Activated CD4-positive, alpha-beta T cell treated with anti-CD3 and anti-CD28 coated beads, Interleukin-2, amount 10 ng/mL, durations not matched to agents 24 days and 14 days (primary cell): ENCODE results near the gene ATP5F1D. TPM values are rescaled to one million over a fixed set of nuclear protein-coding genes. Genes with fewer than 3 reads are reported as not detected.

ENCODE experiments used
- DNase-seq: peaks from one replicate; pipeline ENCODE4 v3.0.0; 2022
- H3K27ac Mint-ChIP-seq: one replicate; pipeline ENCODE4 v1.8.0; 2022; ENCODE audit warnings: mild to moderate bottlenecking, mixed read lengths
- H3K27me3 Mint-ChIP-seq: one replicate; pipeline ENCODE4 v1.8.0; 2022; ENCODE audit warnings: mixed read lengths
- H3K36me3 Mint-ChIP-seq: one replicate; pipeline ENCODE4 v1.8.0; 2022; ENCODE audit warnings: low read depth, mild to moderate bottlenecking, mixed read lengths
- H3K4me1 Mint-ChIP-seq: one replicate; pipeline ENCODE4 v1.8.0; 2021; ENCODE audit warnings: mixed read lengths
- H3K4me3 Mint-ChIP-seq: one replicate; pipeline ENCODE4 v1.8.0; 2022; ENCODE audit warnings: mild to moderate bottlenecking, moderate library complexity, mixed read lengths
- H3K9me3 Mint-ChIP-seq: one replicate; pipeline ENCODE4 v1.8.0; 2021; ENCODE audit warnings: mixed read lengths
- intact Hi-C: fragments of 100-400 bp; cut with micrococcal nuclease; formaldehyde crosslinking; loops from one replicate; pipeline ENCODE4 v1.15.1; 2023
- total RNA-seq: library from RNA; stranded (reverse); gene quantifications from 2 replicates; pipeline ENCODE4 v1.2.3, GENCODE V29; 2022

ATP5F1D gene
- total RNA-seq, 1 donor from 2014 or later = 269 TPM

DNA sequence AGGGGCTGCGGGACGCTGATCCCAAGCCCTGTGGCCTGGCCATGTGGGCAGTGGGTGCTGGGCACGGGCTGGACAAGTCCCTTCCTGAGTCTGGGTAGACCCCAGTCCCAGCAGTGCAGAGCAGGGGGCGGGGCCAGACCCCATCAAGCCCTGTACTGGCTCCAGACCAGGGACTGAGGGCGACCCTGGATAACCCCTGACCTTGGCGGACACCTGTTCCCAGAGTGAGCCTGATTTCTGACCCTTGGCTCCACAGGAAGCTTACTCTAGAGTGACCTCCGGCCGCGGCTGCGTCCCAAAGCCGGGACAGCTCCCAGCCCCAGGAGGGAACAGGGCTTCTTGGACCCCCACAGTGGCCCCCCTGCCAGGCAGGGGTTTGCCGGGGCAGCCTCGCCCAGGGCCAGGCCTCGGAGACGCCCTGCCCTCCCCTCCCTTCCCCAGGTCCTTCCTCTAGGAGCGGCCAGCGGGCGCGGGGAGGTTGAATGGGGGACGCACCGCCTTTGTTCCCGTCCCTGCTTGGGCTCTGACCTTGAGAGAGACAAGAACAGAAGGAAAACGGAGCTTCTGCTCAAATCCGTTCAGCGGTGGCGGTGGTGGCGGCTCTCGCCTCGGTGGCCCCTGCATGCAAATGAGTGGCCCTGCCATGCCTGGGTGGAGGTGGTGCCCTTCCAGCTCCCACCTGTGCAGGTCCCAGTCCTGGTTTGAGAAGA, 41.8 kb downstream of the ATP5F1D start:
- intact Hi-C loops = no loop called here
- H3K4me3 Mint-ChIP-seq = no peak overlapping the region
- peaks cover 19% of the 10 kb centered on the region for H3K36me3 Mint-ChIP-seq
- DNase-seq = no peak
- H3K4me1 Mint-ChIP-seq = peaks cover 9% of the 10 kb centered on the region
- no peak overlapping the region for H3K27ac Mint-ChIP-seq
- H3K27me3 Mint-ChIP-seq = peaks cover 24% of the 10 kb centered on the region
- H3K9me3 Mint-ChIP-seq = no peaks in the 10 kb centered on the region

DNA sequence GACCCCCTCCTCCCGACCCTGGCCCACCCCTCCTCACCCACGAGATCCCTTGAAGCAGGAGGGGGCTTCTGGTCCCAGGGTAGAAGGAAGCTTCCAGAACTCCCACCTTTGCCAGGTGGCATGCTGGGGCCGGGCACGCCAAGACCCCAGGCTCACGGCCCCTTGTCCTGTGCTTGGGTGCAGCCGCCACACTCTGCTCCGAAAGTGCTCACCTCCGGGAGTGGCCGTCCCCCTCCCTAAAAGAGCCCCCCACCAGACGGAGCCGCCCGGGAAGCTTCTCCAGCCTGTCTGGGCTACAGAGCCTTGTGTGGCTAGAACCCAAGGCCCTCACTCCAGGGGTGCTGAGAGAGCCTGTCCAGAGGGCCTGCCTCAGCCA, 42.4 kb downstream of the ATP5F1D start:
- H3K27me3 Mint-ChIP-seq = peaks cover 24% of the 10 kb centered on the region
- DNase-seq = no peak
- peaks cover 9% of the 10 kb centered on the region for H3K4me1 Mint-ChIP-seq
- H3K9me3 Mint-ChIP-seq = no peaks in the 10 kb centered on the region
- no peak overlapping the region for H3K27ac Mint-ChIP-seq
- intact Hi-C loops = no loop called here
- H3K36me3 Mint-ChIP-seq = peaks cover 15% of the 10 kb centered on the region
- H3K4me3 Mint-ChIP-seq = no peak overlapping the region

DNA sequence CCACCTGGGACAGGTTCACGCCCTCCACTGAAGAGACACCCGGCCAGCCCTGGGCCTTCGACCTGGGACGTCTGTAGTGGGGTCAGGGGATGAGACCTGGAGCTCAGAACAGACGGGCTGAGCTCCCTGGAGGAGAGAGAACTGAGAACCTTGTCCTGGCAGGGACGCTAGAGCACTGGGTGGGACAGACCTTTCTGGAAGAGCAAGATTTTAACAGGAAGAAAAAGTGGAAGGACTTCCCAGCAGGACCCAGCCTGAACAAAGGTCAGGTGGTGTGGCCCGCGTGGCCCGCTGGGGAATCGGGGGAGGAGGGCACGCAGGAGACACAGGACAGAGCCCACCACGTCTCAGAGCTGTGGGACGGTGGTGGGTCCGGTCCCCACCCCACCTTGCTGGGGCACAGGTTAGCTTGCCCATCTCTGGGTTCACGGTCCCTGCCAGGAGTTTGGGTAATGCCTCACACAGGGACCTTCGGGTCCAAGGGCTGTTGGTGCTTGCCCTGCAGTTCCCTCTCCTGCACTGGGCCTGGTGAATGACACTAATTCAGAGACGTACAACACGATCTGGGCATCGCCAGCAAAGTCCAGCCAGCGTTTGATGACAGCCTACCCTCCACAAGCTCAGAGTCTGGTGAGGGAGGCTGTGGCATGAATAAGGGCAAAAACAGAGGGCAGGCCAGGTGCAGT, 42.9 kb downstream of the ATP5F1D start:
- DNase-seq = no peak
- Mint-ChIP-seq H3K4me1 (peaks cover 9% of the 10 kb centered on the region), H3K9me3 (no peaks in the 10 kb centered on the region), H3K27ac (no peak overlapping the region), H3K27me3 (peaks cover 24% of the 10 kb centered on the region), H3K4me3 (peak overlapping the region; percentile 4), H3K36me3 (peaks cover 12% of the 10 kb centered on the region)
- intact Hi-C loops = no loop called here

DNA sequence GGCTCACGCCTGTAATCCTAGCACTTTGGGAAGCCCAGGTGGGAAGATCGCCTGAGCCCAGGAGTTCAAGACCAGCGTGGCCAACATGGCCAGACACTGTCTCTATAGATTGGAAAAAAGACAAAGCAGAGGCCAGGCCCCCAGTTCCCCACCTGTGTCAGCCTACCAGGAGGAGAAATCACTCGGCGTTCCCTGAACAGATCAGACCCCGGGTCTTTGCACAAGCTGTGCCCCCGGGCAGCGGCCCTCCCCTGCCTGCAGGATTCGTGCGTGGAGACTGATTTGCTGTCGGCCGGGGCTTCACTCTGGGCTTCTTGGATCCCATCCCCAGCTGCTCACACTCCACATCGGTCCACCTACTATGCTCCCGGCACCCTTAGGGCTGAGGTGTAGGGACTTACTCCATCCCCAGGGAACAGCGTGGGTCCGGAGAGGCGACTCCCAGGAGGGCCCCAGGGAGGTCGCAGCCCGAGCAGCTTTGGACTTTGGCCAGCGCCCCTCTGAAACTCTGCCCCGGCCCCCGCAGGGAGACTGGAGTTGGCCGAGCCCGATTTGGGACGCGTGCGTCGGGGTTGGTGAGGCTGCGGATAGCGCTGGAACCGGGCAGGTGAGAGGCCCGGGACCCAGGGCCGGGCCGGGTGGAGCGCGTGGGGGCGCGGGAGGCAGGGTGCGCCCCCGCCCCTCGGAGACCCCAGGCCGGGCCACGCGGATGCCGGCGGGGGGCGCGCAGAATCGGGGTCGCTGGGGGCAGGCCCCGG, 43.6 kb downstream of the ATP5F1D start:
- Mint-ChIP-seq H3K9me3 (no peaks in the 10 kb centered on the region), H3K27ac (no peak overlapping the region), H3K36me3 (peaks cover 5% of the 10 kb centered on the region), H3K4me1 (peaks cover 3% of the 10 kb centered on the region), H3K4me3 (peak overlapping the region; percentile 15), H3K27me3 (peaks cover 24% of the 10 kb centered on the region)
- intact Hi-C loops = no loop called here
- DNase-seq = no peak

DNA sequence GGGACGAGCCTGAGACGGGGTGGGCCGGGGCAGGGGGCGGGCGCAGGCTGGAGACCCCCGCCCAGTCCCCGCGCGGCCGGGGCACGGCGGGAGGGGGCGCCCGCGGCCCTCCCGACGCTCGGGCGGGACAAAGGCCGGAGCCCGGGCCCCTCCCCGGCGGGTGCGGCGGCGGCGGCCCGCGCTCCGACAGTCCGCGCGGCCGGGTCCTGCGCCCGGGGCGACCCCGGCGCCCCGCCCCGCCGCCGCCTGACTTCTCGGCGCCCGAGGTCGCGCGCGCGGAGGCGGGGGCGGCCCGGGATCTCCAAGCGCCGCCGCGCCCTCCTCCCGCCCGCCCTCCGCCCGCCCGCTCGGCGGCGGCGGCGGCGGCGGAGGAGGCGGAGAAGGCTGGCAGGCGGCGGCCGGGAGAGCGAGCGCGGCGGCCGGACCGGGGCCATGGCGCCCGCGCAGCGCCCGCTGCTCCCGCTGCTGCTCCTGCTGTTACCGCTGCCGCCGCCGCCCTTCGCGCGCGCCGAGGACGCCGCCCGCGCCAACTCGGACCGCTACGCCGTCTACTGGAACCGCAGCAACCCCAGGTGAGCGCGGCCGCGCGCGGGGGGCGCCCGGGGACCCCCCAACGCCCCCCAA, 44.3 kb downstream of the ATP5F1D start, which contains the start of gene EFNA2:
TSS of gene EFNA2 (plus strand) at position 137 of the 624 bp plus-strand sequence. CDS start at position 433, 296 bp downstream.
- H3K36me3 Mint-ChIP-seq = peaks cover 1% of the 10 kb centered on the region
- peaks cover 3% of the 10 kb centered on the region for H3K4me1 Mint-ChIP-seq
- intact Hi-C loops = no loop called here
- peak within 1 kb of the TSS; percentile 67 for H3K4me3 Mint-ChIP-seq
- no peak within 1 kb of the TSS for H3K27ac Mint-ChIP-seq
- H3K27me3 Mint-ChIP-seq = peaks cover 24% of the 10 kb centered on the region
- DNase-seq = peak; percentile 56
- H3K9me3 Mint-ChIP-seq = no peaks in the 10 kb centered on the region

DNA sequence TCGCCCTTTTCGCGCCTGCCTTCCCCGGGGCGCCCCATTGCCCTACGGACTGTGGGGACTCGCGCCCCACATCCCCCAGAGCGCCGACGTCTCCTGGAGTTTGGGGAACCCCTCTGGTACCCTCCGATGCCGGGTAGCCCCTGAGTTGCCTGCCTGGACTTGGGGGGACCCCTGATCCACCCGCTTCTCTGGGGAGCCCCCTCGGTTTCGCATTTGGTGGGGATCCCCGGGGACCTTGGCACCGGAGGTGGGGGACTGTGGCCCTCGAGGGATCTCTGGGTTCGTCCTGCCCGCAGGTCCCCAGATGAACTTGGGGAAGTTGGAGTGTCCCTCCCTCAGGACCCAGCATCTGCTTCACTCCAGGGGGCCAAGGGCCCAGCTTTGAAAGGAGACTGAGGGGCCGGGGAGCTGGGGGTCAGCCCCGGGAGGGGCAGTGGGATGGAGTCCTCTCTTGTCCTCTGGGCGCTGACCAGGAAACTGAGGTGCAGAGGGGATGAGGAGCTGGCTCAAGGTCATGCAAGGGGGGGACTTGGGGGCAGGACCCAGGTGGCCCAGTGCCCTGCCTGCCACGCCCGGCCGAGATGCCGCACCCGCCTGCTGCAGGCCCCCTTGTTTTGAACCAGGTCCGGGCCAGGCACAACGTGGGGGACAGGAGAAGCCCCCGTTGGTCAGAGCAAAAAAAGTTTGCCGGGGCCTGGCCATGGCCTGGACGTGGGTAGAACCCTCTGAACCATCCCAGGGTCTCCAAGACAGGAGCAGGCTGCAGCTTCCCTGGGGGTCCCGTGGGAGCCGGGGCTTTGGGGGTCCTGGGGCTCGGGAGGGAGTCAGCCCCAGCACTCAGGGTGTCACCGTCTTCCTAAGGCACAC, 45.2 kb downstream of the ATP5F1D start:
- Mint-ChIP-seq H3K27ac (no peak overlapping the region), H3K36me3 (peaks cover 1% of the 10 kb centered on the region), H3K9me3 (no peaks in the 10 kb centered on the region), H3K4me1 (peaks cover 3% of the 10 kb centered on the region), H3K4me3 (peak overlapping the region; percentile 67), H3K27me3 (peaks cover 23% of the 10 kb centered on the region)
- DNase-seq = peak; percentile 58
- intact Hi-C loops = no loop called here

DNA sequence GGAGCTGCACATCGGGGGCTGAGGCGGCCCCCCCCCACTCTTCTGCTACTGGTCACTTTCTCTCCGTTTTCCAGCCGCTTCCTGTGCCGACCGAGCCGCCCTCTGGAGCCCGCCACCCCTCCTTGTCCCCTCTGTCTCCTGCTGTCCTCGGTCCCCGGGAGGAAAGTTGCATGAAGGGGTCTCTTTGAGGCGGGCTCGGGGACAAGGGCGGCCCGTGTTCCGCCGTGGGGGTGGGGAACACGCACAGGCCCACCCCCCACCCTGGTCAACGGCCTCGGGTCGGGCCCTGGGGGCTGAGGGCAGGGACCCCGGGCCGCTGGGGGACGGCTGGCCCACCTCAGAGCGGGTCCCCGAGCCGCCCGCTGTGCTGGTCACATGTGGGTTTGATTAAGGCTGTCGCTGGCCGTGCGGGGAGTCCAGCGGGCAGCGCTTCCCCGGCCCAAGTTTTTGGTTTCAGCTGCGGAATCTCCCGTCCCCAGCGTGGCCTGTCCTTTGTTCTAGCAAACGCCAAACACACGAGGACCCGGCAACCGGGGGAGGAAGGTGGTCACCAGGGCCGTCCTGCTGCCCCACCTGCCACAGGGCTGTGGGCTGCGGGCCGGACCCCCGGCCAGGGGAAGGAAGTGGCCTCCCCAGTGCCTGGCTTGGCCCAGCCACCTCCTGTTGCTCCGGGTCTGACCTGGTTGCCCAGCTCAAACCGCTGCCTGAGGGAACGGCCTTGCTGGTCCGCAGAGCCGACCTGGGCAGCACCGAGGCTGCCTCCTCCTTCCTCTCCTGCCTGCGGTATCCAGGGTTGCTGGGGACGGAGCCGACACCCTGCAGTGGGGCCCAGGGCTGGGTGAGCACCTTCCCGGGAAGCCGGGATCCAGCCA, 46.0 kb downstream of the ATP5F1D start:
- Mint-ChIP-seq H3K27ac (no peak overlapping the region), H3K36me3 (no peaks in the 10 kb centered on the region), H3K4me1 (peaks cover 3% of the 10 kb centered on the region), H3K4me3 (no peak overlapping the region), H3K9me3 (no peaks in the 10 kb centered on the region), H3K27me3 (peaks cover 25% of the 10 kb centered on the region)
- intact Hi-C loops = no loop called here
- DNase-seq = no peak

DNA sequence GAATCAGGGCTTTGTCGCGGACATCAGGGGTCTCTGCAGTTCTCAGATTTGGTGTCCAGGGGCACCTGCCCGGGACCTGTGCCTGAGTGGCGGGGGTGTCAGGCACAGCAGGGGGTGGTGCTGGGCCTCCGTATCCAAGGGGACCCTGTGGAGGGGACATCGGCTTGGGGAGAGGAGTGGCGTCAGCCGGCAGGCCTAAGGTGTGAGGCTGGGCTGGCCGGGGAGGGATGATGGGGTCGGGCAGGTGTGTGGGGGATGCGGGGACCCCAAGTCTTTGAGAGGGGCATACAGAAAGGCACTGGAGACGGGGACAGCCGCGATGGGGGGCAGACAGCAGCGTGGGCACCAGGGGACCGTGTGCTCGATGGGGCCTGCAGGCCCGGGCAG, 46.7 kb downstream of the ATP5F1D start:
- no peak for DNase-seq
- no peaks in the 10 kb centered on the region for H3K36me3 Mint-ChIP-seq
- no peak overlapping the region for H3K27ac Mint-ChIP-seq
- peaks cover 25% of the 10 kb centered on the region for H3K27me3 Mint-ChIP-seq
- peaks cover 3% of the 10 kb centered on the region for H3K4me1 Mint-ChIP-seq
- intact Hi-C loops = no loop called here
- H3K9me3 Mint-ChIP-seq = no peaks in the 10 kb centered on the region
- H3K4me3 Mint-ChIP-seq = no peak overlapping the region

DNA sequence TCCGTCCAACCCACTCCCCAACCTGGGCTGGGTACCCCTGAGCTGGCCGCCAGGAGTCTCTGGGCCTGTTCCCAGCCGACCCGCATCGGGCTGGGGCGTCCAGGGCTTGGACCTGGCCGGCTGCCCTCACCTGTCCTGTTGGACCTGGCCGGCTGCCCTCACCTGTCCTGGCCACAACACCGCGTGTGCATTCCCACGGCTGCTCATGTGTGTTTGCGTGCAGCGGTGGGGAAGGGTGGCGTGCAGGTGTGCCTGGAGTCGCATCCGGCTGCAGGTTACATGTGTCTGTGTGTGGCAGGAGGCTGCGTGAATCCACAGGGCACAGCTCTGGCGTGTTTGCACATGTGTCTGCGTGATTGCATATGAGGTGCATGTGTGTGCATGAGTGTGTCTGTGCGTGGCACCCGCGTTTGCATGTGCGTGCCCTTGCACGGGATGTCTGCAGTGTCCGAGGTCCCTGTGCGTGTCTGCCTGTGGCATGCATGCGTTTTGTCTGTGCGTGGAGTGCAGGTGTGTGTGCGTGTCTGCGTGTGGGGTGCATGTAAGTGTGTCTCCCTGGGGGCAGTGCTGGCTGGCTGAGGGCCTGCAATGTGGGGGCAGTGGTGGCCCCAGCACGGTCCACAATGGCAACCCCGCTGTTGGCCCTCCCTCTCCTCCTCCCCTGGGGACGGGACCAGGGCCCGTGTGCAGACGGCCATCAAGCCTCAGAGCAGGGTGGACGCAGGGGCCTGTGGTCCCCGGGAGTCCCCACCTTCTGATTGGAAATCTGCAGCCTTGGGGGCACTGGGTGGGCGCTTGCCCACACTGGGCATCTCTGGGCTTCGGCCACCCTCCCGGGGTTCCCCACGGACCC, 47.5 kb downstream of the ATP5F1D start:
- Mint-ChIP-seq H3K4me1 (peaks cover 3% of the 10 kb centered on the region), H3K4me3 (no peak overlapping the region), H3K36me3 (no peaks in the 10 kb centered on the region), H3K27ac (no peak overlapping the region), H3K27me3 (peaks cover 23% of the 10 kb centered on the region), H3K9me3 (no peaks in the 10 kb centered on the region)
- intact Hi-C loops = no loop called here
- DNase-seq = no peak

DNA sequence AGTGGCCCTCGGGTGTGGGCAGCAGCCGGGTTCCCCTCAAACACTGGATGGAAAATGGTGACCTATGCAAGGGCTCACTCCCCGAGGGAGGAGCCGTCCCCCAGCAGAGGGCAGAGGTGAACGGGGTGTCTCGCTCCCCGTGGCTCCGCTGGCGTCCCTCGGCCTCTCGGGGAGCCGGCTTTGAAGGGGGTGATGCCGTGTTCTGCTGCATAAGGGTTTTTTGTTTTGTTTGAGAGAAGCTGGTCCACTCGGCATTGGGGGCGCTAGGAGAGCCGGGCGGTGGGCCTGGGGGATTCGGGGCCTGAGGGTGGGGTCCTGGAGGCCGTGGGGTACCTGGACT, 48.1 kb downstream of the ATP5F1D start:
- no peak overlapping the region for H3K4me3 Mint-ChIP-seq
- peaks cover 20% of the 10 kb centered on the region for H3K27me3 Mint-ChIP-seq
- no peak overlapping the region for H3K27ac Mint-ChIP-seq
- intact Hi-C loops = no loop called here
- H3K9me3 Mint-ChIP-seq = no peaks in the 10 kb centered on the region
- H3K4me1 Mint-ChIP-seq = peaks cover 3% of the 10 kb centered on the region
- DNase-seq = no peak
- H3K36me3 Mint-ChIP-seq = no peaks in the 10 kb centered on the region

DNA sequence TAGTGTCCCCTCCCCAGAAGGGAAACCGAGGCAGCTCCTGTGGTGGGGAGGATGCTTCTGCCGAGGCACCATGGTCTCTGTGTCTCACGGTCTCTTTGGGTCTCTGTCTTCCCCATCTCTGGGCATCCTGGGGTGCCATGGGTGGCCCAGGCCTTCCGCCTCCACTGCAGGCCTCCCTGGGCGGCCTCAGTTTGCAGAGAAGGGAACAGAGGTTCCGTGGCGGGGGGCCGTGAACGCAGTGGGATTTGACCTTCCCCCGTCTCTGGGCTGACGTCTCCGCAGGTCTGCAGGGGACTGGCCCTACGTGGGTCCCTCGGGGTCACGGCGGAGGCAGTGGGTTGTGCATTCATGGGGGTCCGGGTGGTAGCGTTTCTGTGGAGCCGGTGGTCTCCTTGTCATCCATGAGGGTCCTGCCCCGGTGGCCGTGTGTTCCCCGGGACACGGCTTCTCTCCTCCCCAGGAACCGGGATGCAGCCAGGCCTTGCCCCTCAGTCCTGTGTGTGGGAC, 48.7 kb downstream of the ATP5F1D start:
- no peaks in the 10 kb centered on the region for H3K9me3 Mint-ChIP-seq
- H3K36me3 Mint-ChIP-seq = no peaks in the 10 kb centered on the region
- intact Hi-C loops = no loop called here
- DNase-seq = no peak
- peaks cover 2% of the 10 kb centered on the region for H3K4me1 Mint-ChIP-seq
- no peak overlapping the region for H3K4me3 Mint-ChIP-seq
- H3K27me3 Mint-ChIP-seq = peaks cover 17% of the 10 kb centered on the region
- H3K27ac Mint-ChIP-seq = no peak overlapping the region
